Effector CD4-positive, alpha-beta T cell (primary cell): ENCODE measurements around the gene KCNH1. TPM values are rescaled to one million over a fixed set of nuclear protein-coding genes. Genes with fewer than 3 reads are reported as not detected.
A peak's percentile ranks its signal among the peaks of the same experiment; 100 is the strongest.

Experiments
- DNase-seq: peaks from one replicate; pipeline ENCODE4 v3.0.0-alpha.2; 2020
- total RNA-seq: gene quantifications from one replicate; lab custom pipeline; 2026; lab: John Stamatoyannopoulos, UW

Gene KCNH1
- not detected for total RNA-seq

- DNase-seq, result peak; percentile 40
Measured at GRCh38 chr1:211133836-211134669, at the start of gene KCNH1. TSS of gene KCNH1 (minus strand) at chr1:211134148. CDS start at chr1:211133945, 203 bp downstream.

- DNase-seq, result no peak
Measured at GRCh38 chr1:211182746-211183145, 48.8 kb upstream of the KCNH1 start.

GRCh38 chr1:211174375-211174774 is 40.4 kb upstream of the KCNH1 start:
- no peak for DNase-seq

- DNase-seq, result no peak
Measured at GRCh38 chr1:211172657-211173056, 38.7 kb upstream of the KCNH1 start.

GRCh38 chr1:211169353-211169752 is 35.4 kb upstream of the KCNH1 start:
- no peak for DNase-seq

GRCh38 chr1:211158866-211159265 is 24.9 kb upstream of the KCNH1 start:
- DNase-seq, result no peak

- DNase-seq, result no peak
Measured at GRCh38 chr1:211155040-211155439, 21.1 kb upstream of the KCNH1 start.

- DNase-seq, result no peak
Measured at GRCh38 chr1:211153932-211154331, 20.0 kb upstream of the KCNH1 start.

- DNase-seq, result no peak
Measured at GRCh38 chr1:211148366-211148765, 14.4 kb upstream of the KCNH1 start.

- DNase-seq, result no peak
Measured at GRCh38 chr1:211145944-211146343, 12.0 kb upstream of the KCNH1 start.

- DNase-seq, result no peak
Measured at GRCh38 chr1:211135342-211135950, 1.5 kb upstream of the KCNH1 start.

- peak; percentile 5 for DNase-seq
Measured at GRCh38 chr1:211133393-211133835, 534 bp downstream of the KCNH1 start.

- no peak for DNase-seq
Measured at GRCh38 chr1:211132721-211133392, 1.1 kb downstream of the KCNH1 start.

- no peak for DNase-seq
Measured at GRCh38 chr1:211129776-211130175, 4.2 kb downstream of the KCNH1 start.

GRCh38 chr1:211127166-211127565 is 6.8 kb downstream of the KCNH1 start:
- DNase-seq, result no peak

GRCh38 chr1:211126622-211127021 is 7.3 kb downstream of the KCNH1 start:
- no peak for DNase-seq

- no peak for DNase-seq
Measured at GRCh38 chr1:211118407-211119102, 15.4 kb downstream of the KCNH1 start.

- DNase-seq, result no peak
Measured at GRCh38 chr1:211114446-211114845, 19.5 kb downstream of the KCNH1 start.

- no peak for DNase-seq
Measured at GRCh38 chr1:211113566-211113965, 20.4 kb downstream of the KCNH1 start.

- DNase-seq, result no peak
Measured at GRCh38 chr1:211111351-211111750, 22.6 kb downstream of the KCNH1 start.

- DNase-seq, result no peak
Measured at GRCh38 chr1:211101481-211101880, 32.5 kb downstream of the KCNH1 start.

- no peak for DNase-seq
Measured at GRCh38 chr1:211099393-211099792, 34.6 kb downstream of the KCNH1 start.

- DNase-seq, result no peak
Measured at GRCh38 chr1:211095381-211095780, 38.6 kb downstream of the KCNH1 start.
